SU-DHL-6 (cell line): ENCODE data around the gene CLPTM1L.

Experiments
- CTCF ChIP-seq: fragments of 200-600 bp; sonication (generic); IDR thresholded peaks from one replicate; pipeline ENCODE4 v1.5.1; 2017; ENCODE audit warnings: antibody characterized with exemption, mild to moderate bottlenecking, low read length, moderate library complexity; ENCODE audit not compliant: insufficient read depth, poor library complexity, severe bottlenecking
- EZH2phosphoT487 ChIP-seq: fragments of 200-600 bp; sonication (generic), shearing (Covaris generic); conservative IDR thresholded peaks from 2 replicates; pipeline ENCODE4 v1.6.1; 2018; ENCODE audit warnings: mild to moderate bottlenecking, antibody characterized with exemption, low read length, moderate library complexity, mixed read lengths

GRCh38 chr5:1347571-1347970 lies 2.7 kb upstream of the CLPTM1L start:
- no peak for TF ChIP-seq CTCF
- no peak for TF ChIP-seq EZH2phosphoT487
